Common myeloid progenitor, CD34-positive (primary cell): ENCODE measurements around the gene ULK4.

Experiments
- CTCF ChIA-PET: fragments of 350-600 bp; sonication (Branson Sonifier 250); formaldehyde crosslinking; loops from one replicate; lab custom pipeline; 2021; ENCODE audit warnings: antibody characterized with exemption; lab: Charles Lee
- POLR2A ChIA-PET: fragments of 350-600 bp; sonication (Branson Sonifier 250); formaldehyde crosslinking; loops from one replicate; lab custom pipeline; 2021; ENCODE audit warnings: antibody characterized with exemption; lab: Charles Lee
- DNase-seq, 3 donors: peaks; one replicate each; pipeline versions ENCODE4 v3.0.0 to v3.0.0-alpha.2; 2013
- H3K27ac ChIP-seq, 2 experiments: 1 replicate in 1 of 2; 2 replicates in 1 of 2; pipeline ENCODE4 v1.7.0; 2013; ENCODE audit warnings: inconsistent platforms in 2 of 2, low read length in 2 of 2, mild to moderate bottlenecking in 2 of 2, low read depth in 1 of 2, moderate library complexity in 1 of 2; ENCODE audit not compliant: severe bottlenecking in 2 of 2, insufficient read depth in 1 of 2, poor library complexity in 1 of 2
- H3K27me3 ChIP-seq, 5 experiments: replicated peaks in 2 of 5; 1 replicate in 3 of 5; 2 replicates in 2 of 5; pipeline versions ENCODE4 v1.6.1 to v1.7.0; 2013; ENCODE audit warnings: low read length in 4 of 5, mild to moderate bottlenecking in 2 of 5, moderate library complexity in 2 of 5, inconsistent platforms in 1 of 5; ENCODE audit not compliant: insufficient read depth in 5 of 5, control insufficient read depth in 4 of 5
- H3K36me3 ChIP-seq, 4 experiments: 1 replicate in 2 of 4; 2 replicates in 2 of 4; pipeline versions ENCODE4 v1.6.1 to v1.7.0; 2013; ENCODE audit warnings: low read length in 3 of 4, control low read depth in 1 of 4, mild to moderate bottlenecking in 1 of 4; ENCODE audit not compliant: control insufficient read depth in 4 of 4, insufficient read depth in 4 of 4
- H3K4me1 ChIP-seq, 4 experiments: 1 replicate in 3 of 4; 2 replicates in 1 of 4; pipeline versions ENCODE4 v1.6.1 to v1.7.1; 2013; ENCODE audit warnings: low read length in 3 of 4, mild to moderate bottlenecking in 3 of 4, control low read depth in 1 of 4, inconsistent platforms in 1 of 4, moderate library complexity in 1 of 4; ENCODE audit not compliant: control insufficient read depth in 4 of 4, insufficient read depth in 4 of 4; ENCODE audit errors: control extremely low read depth in 1 of 4
- H3K4me3 ChIP-seq, 7 experiments: 1 replicate in 4 of 7; 2 replicates in 3 of 7; pipeline versions ENCODE4 v1.5.1 to v1.7.0; 2013; ENCODE audit warnings: mild to moderate bottlenecking in 7 of 7, low read length in 6 of 7, moderate library complexity in 6 of 7, inconsistent platforms in 2 of 7, low read depth in 2 of 7, control low read depth in 1 of 7; ENCODE audit not compliant: insufficient read depth in 4 of 7, control insufficient read depth in 1 of 7; ENCODE audit errors: extremely low read depth in 1 of 7
- H3K9me3 ChIP-seq, 5 experiments: 1 replicate in 4 of 5; 2 replicates in 1 of 5; pipeline versions ENCODE4 v1.6.1 to v1.7.1; 2013; ENCODE audit warnings: low read length in 4 of 5, mild to moderate bottlenecking in 2 of 5, inconsistent platforms in 1 of 5, low read depth in 1 of 5, moderate library complexity in 1 of 5; ENCODE audit not compliant: control insufficient read depth in 4 of 5, insufficient read depth in 2 of 5; ENCODE audit errors: control extremely low read depth in 1 of 5
- WGBS: methylation state at CpG from one replicate; pipeline ENCODE4 v1.1.5; 2013; ENCODE audit not compliant: insufficient coverage; 5-methylcytosine and 5-hydroxymethylcytosine counted together

The ULK4 gene

DNA sequence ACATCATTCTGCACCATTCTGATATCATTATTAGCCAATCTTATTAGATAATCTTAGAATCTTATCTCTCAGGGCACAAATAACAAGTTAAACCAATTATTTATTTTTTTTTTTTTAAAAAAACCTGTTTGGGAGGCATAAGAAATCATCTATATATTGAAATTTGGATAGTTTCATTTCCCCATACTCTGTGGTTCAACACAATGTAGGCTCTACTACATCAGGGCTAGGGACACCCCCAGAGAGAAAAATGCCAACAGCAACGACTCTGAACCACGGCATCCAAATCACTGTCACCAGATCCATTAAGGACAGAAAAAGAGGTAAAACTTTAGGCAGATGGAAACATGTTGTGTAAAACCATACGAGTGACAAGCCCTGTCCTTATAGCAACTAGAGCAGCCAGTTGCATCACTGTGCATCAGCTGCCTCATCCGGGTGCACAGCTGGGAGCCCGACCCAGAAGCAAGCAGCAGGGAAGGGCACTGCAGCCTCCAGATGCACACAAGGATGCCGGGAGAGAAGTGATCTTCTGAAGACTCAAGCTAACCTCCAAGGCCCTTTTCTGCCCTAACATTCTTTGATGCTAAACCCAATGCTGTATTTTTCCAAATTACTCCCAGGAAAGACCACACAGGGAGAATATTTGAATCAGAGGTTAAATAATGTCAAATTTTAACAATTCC is 381.5 kb downstream of the ULK4 start:
- H3K9me3 ChIP-seq: peaks cover 0 to 6% (median 0%) of the 10 kb centered on the region in 5 experiments
- DNase-seq: no peak
- 100% methylated on average over 4 of the region's 6 CpGs for WGBS
- H3K4me3 ChIP-seq: no peak overlapping the region
- H3K27ac ChIP-seq: no peak overlapping the region
- no peaks in the 10 kb centered on the region for H3K4me1 ChIP-seq
- POLR2A ChIA-PET: no interaction called here
- no peaks in the 10 kb centered on the region for H3K27me3 ChIP-seq
- H3K36me3 ChIP-seq: peaks cover 0 to 6% (median 0%) of the 10 kb centered on the region in 4 experiments
- CTCF ChIA-PET: interaction anchor here (1.5 kb wide), 1 partner anchor 9 kb away, joined by 4 read pairs; no protein-coding TSS in a partner anchor

DNA sequence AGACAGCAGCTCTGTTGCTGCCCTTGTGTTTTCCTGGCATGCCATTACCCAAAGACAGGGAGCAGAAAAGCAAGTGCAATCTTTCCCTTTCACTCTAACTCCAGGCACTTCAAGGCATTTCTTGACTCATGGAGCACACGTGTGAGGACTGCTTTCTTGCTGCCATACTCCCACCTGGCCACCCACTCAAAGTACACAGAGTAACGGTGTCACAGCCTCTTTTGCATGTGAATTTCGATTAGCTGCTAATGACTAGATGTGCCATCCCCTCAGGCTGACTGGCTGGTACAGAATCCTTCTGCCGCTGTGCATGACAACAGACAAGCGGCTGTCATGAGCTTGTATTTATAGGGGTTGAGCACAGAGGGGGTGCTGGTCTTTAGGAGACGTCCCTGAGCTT is 382.0 kb downstream of the ULK4 start:
- POLR2A ChIA-PET: no interaction called here
- Histone ChIP-seq H3K27ac (no peak overlapping the region), H3K4me1 (no peaks in the 10 kb centered on the region), H3K36me3 (peaks cover 0 to 6% (median 0%) of the 10 kb centered on the region in 4 experiments), H3K27me3 (no peaks in the 10 kb centered on the region), H3K4me3 (no peak overlapping the region), H3K9me3 (peaks cover 0 to 6% (median 0%) of the 10 kb centered on the region in 5 experiments)
- WGBS: 100% methylated on average over 3 of the region's 6 CpGs
- CTCF ChIA-PET: no interaction called here
- DNase-seq: no peak

DNA sequence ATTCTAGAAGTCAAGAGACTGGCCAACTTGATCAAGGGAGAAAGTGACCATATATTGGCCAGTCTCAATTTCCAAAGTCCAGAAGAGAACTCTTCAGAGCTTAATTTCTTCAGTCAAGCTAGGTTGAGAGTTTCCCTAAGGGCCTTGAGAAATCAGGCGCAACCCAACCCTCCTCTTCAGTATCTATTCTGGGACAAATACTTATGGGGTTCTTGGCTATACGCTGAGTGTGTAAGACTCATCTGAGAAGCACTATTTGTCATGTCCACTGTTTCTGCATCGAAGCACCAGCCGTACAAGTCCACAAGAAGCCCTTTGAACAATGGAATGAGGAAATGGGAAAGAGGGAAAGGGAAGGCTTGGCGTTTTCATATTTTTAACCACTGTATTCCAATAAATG is 383.1 kb downstream of the ULK4 start:
- CTCF ChIA-PET: no interaction called here
- POLR2A ChIA-PET: interaction anchor here (0.5 kb wide), 1 partner anchor 128 kb away, joined by 3 read pairs; no protein-coding TSS in a partner anchor
- DNase-seq: no peak
- WGBS: 100% methylated on average over 2 of the region's 5 CpGs
- Histone ChIP-seq H3K36me3 (peaks cover 0 to 6% (median 0%) of the 10 kb centered on the region in 4 experiments), H3K4me1 (no peaks in the 10 kb centered on the region), H3K27me3 (no peaks in the 10 kb centered on the region), H3K4me3 (no peak overlapping the region), H3K9me3 (peaks cover 0 to 6% (median 0%) of the 10 kb centered on the region in 5 experiments), H3K27ac (no peak overlapping the region)

DNA sequence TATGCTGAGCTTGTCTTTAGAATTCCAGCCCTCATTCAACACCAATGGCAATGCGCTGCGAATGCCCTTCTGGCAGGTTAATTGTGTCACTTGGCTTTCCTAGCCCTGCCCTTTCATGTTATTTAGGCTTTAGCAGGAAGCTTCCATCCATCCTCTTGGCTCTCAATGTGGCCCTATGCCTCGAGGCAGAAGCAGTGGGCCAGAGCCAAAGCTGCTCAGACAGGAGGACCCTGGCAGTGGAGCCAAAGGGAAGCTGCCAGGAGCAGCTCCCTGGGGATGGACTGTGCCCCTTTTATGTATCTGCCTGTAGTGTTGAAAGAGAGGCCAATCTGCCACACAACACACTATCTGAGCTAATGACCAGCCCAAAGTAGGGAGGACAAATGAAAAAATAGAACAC is 386.2 kb downstream of the ULK4 start:
- Histone ChIP-seq H3K27ac (no peak overlapping the region), H3K27me3 (no peaks in the 10 kb centered on the region), H3K9me3 (peaks cover 0 to 4% (median 0%) of the 10 kb centered on the region in 5 experiments), H3K36me3 (peaks cover 0 to 3% (median 0%) of the 10 kb centered on the region in 4 experiments), H3K4me3 (no peak overlapping the region), H3K4me1 (no peaks in the 10 kb centered on the region)
- no peak for DNase-seq
- CTCF ChIA-PET: no interaction called here
- 95% methylated on average over 2 of the region's 3 CpGs for WGBS
- POLR2A ChIA-PET: no interaction called here

DNA sequence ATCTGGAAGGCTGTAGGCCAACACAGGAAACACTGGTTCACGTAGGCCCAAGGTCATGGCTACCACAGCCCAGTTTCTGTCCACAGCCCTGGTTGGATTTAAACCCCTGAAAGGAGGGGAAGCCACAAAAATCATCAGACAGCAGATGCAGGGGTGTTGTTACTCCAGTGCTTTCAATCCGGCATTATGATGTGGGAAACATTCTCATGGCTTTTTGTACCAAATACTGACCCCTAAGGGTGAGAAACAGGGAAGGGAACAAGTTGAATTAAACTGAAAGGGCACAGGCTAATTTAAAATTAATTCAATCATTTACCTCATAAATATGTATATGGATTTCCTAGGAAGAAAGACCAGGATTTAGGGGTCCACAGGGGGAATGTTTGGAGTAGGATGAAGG is 387.0 kb downstream of the ULK4 start:
- H3K9me3 ChIP-seq: peaks cover 0 to 3% (median 0%) of the 10 kb centered on the region in 5 experiments
- WGBS: 90% methylated on average over 2 of the region's 2 CpGs
- H3K4me3 ChIP-seq: no peak overlapping the region
- no peaks in the 10 kb centered on the region for H3K27me3 ChIP-seq
- no peaks in the 10 kb centered on the region for H3K36me3 ChIP-seq
- ChIA-PET POLR2A (no interaction called here), CTCF (no interaction called here)
- no peaks in the 10 kb centered on the region for H3K4me1 ChIP-seq
- DNase-seq: no peak
- no peak overlapping the region for H3K27ac ChIP-seq

DNA sequence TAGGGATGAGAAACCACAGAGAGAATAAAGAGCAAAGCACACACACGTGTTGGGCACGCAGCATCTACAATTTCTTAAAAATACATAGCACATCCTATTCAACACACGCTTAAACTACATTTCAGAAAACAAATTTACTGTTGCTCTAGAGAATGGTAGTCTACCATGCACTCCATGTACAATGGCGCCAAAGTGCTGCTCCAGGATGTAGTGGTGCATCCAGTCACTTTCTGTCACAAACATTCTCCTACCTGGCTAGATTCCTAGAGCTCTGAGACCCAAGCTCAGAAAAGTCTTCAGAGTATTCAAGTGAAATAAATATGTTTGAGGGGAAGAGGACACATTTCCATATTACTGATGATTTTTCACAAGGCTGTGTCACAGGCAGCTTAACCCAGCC is 388.3 kb downstream of the ULK4 start:
- Histone ChIP-seq H3K27ac (no peak overlapping the region), H3K4me3 (no peak overlapping the region), H3K4me1 (no peaks in the 10 kb centered on the region), H3K36me3 (no peaks in the 10 kb centered on the region), H3K27me3 (no peaks in the 10 kb centered on the region), H3K9me3 (no peaks in the 10 kb centered on the region)
- 100% methylated on average over 3 of the region's 4 CpGs for WGBS
- ChIA-PET CTCF (no interaction called here), POLR2A (no interaction called here)
- DNase-seq: no peak

DNA sequence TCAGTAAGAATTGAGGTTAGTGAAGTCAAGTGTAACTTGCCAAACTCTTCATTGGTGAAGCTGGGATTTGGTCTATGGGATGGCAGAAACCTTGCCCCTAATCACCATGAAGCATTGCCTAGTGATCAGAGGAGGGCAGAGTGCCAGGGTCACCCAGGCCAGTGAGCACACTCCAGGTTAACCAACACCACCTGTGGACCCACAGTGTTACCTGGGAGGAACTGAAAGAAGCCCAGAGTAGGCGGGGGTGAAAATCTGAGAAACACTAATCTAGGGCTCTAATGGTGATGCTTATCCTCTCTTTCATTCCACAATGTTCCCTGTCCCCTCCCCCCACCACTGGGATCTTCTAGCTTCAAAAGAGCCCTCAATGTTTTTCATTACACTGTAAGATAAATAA is 389.8 kb downstream of the ULK4 start:
- CTCF ChIA-PET: no interaction called here
- POLR2A ChIA-PET: no interaction called here
- Histone ChIP-seq H3K27me3 (no peaks in the 10 kb centered on the region), H3K9me3 (no peaks in the 10 kb centered on the region), H3K27ac (no peak overlapping the region), H3K4me3 (no peak overlapping the region), H3K4me1 (no peaks in the 10 kb centered on the region), H3K36me3 (no peaks in the 10 kb centered on the region)
- no CpG with 5 or more reads among the region's 1 CpG for WGBS
- DNase-seq: no peak
